HEK293T (cell line): Measurements from ENCODE around the gene PACS2.

Source experiments
- ARNT ChIP-seq: fragments of 450-650 bp; IDR thresholded peaks from 2 replicates; pipeline ENCODE4 v1.6.1; 2017; ENCODE audit warnings: mild to moderate bottlenecking
- BHLHE40 ChIP-seq: fragments of 450-650 bp; IDR thresholded peaks from 2 replicates; pipeline ENCODE4 v1.6.1; 2016; ENCODE audit warnings: mild to moderate bottlenecking, moderate library complexity, borderline replicate concordance
- CTBP1 ChIP-seq: fragments of 450-650 bp; IDR thresholded peaks from 2 replicates; pipeline ENCODE4 v1.6.1; 2016; ENCODE audit warnings: borderline replicate concordance
- ELF4 ChIP-seq: fragments of 450-650 bp; IDR thresholded peaks from 2 replicates; pipeline ENCODE4 v1.6.1; 2017; ENCODE audit warnings: antibody characterized with exemption
- FOXA1 ChIP-seq: fragments of 450-650 bp; IDR thresholded peaks from 2 replicates; pipeline ENCODE4 v1.6.1; 2016; ENCODE audit warnings: mild to moderate bottlenecking
- FOXM1 ChIP-seq: fragments of 450-650 bp; IDR thresholded peaks from 2 replicates; pipeline ENCODE4 v1.6.1; 2017; ENCODE audit warnings: mild to moderate bottlenecking, borderline replicate concordance
- HDGF ChIP-seq: fragments of 450-650 bp; IDR thresholded peaks from 2 replicates; pipeline ENCODE4 v1.6.1; 2017; ENCODE audit warnings: antibody characterized with exemption, borderline replicate concordance
- NFRKB ChIP-seq: fragments of 450-650 bp; IDR thresholded peaks from 2 replicates; pipeline ENCODE4 v1.6.1; 2016; ENCODE audit warnings: mild to moderate bottlenecking, moderate library complexity
- SP1 ChIP-seq: fragments of 450-650 bp; IDR thresholded peaks from 2 replicates; pipeline ENCODE4 v1.6.1; 2017
- SUZ12 ChIP-seq: fragments of 450-650 bp; IDR thresholded peaks from 2 replicates; pipeline ENCODE4 v1.6.1; 2016; ENCODE audit warnings: mild to moderate bottlenecking
- TARDBP ChIP-seq: fragments of 450-650 bp; IDR thresholded peaks from 2 replicates; pipeline ENCODE4 v1.6.1; 2016

DNA sequence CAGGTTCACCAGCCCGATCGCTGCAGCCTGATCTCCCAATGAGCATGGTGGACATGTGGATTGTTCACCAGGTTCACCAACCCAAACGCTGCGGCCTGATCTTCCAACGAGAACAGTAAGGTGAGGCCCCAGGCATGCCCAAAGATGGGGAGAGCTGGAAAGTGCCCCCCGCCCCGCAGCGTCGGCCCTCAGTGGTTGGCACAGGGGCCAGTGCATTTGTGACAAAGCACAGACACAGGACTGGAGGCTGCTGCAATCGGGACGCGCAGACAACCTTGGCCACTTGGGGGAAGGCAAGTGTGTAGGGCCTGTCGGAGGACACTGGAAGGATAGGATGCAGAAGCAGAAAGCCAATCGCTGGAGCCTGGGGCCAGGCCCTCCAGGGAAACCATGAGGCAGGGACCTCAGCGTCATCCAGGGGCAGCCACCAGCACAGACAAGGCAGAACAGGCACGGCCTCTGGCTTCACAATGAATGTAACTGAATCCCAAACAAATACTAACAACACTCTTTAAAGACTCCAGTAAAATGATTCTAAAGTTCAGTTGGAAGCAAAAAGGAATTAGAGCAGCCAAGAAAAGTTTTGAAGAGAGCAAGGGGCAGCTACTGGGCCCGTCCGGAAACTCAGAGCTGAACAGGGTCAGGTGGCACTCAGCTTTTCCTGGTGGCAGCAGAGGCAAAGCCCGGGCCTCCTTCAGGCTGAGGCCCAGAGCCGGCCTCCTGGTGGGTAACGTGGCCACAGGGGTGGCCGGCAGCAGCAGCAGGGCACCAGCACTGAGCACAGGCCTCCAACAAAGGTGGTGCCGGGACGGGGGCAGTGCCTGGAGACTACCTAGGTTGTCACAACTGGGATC lies 27.1 kb upstream of the PACS2 start:
- TF ChIP-seq SUZ12 (no peak), CTBP1 (no peak), ARNT (no peak), HDGF (no peak), FOXM1 (no peak), SP1 (no peak), FOXA1 (no peak), BHLHE40 (no peak), TARDBP (no peak), NFRKB (no peak), ELF4 (no peak)
